Activated CD8-positive, alpha-beta T cell treated with anti-CD3 and anti-CD28 coated beads for 36 hours (primary cell): ENCODE measurements around the gene MKNK1. TPM values are rescaled to one million over a fixed set of nuclear protein-coding genes. Genes with fewer than 3 reads are reported as not detected.

Experiments
- ATAC-seq: fragments of 200-7000 bp; cut with Tn5 transposase; one replicate; pipeline ENCODE4 v1.10.0; 2021; ENCODE audit warnings: mild to moderate bottlenecking, moderate library complexity
- CTCF ChIA-PET: fragments of 350-600 bp; sonication (Branson Sonifier 250); formaldehyde crosslinking; loops from one replicate; lab custom pipeline; 2021; ENCODE audit warnings: antibody characterized with exemption; lab: Charles Lee
- POLR2A ChIA-PET: fragments of 350-600 bp; sonication (Branson Sonifier 250); formaldehyde crosslinking; loops from one replicate; lab custom pipeline; 2021; ENCODE audit warnings: antibody characterized with exemption; lab: Charles Lee
- DNase-seq: peaks from one replicate; pipeline ENCODE4 v3.0.0-alpha.2; 2020
- H3K27ac Mint-ChIP-seq: one replicate; pipeline ENCODE4 v1.8.0; 2021; ENCODE audit warnings: mild to moderate bottlenecking, mixed read lengths
- H3K27me3 Mint-ChIP-seq: one replicate; pipeline ENCODE4 v1.8.0; 2021; ENCODE audit warnings: mixed read lengths
- H3K36me3 Mint-ChIP-seq: one replicate; pipeline ENCODE4 v1.8.0; 2021; ENCODE audit warnings: low read depth, mixed read lengths
- H3K4me1 Mint-ChIP-seq: one replicate; pipeline ENCODE4 v1.8.0; 2021; ENCODE audit warnings: low read depth, mixed read lengths
- H3K4me3 Mint-ChIP-seq: one replicate; pipeline ENCODE4 v1.8.0; 2021; ENCODE audit warnings: mild to moderate bottlenecking, moderate library complexity, mixed read lengths
- H3K9me3 Mint-ChIP-seq: one replicate; pipeline ENCODE4 v1.8.0; 2021; ENCODE audit warnings: mixed read lengths
- intact Hi-C: fragments of 100-400 bp; cut with micrococcal nuclease; formaldehyde crosslinking; loops from one replicate; pipeline ENCODE4 v1.10.0; 2022
- total RNA-seq, 2 experiments: library from RNA; stranded (reverse); gene quantifications; one replicate each; pipeline ENCODE4 v1.2.3, GENCODE V29; 2021
- TF ChIP-seq, protein P1 (sequence below): fragments of 200-600 bp; IDR thresholded peaks from one replicate; pipeline ENCODE4 v1.8.0; 2022; ENCODE audit warnings: antibody characterized with exemption, mild to moderate bottlenecking

Gene MKNK1
- total RNA-seq, 2 experiments from 2014 or later = 31.1 to 35.5 TPM

DNA sequence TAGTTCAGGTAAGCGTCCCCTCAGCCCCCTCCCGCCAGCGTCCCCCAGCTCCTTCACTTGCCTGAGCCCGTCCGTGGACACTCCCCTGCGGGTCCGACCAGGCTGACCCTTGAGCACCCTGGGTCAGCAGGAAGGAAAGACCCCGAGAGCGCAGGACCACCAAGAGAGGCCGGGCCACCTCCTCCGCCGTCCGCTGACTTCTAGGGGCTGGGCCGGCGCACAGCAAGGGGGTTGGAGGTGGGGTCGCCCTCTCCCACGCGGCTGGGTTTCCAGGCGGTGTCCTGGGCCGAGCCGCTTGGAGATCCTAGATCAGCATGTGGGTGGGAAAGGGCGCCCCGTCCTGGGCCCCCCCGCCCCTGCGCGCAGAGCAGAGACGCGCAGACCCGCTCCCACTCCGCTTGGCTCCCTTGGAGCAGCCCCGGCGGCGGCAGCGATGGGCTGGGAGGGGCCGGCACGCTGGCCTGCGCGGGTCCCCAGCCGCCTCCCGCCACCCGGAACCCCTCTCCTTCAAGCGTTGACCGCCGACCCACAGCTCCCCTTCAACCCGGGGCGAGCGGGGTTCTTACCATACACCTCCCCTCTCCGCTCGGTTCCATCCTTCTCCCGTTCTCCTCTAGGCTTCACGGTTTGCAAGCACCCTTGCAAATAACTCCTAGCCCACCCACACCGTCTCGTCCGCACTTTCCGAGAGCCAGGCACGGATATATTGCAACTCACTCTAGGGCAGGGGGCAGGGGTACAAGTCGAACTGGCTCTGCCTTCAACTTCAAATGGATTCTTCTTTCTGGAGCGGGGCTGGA lies 60.1 kb downstream of the MKNK1 start:
- POLR2A ChIA-PET = no interaction called here
- H3K27ac Mint-ChIP-seq = no peak overlapping the region
- no peaks in the 10 kb centered on the region for H3K9me3 Mint-ChIP-seq
- no peak overlapping the region for H3K4me3 Mint-ChIP-seq
- peaks cover 42% of the 10 kb centered on the region for H3K27me3 Mint-ChIP-seq
- intact Hi-C loops = no loop called here
- no peaks in the 10 kb centered on the region for H3K36me3 Mint-ChIP-seq
- ATAC-seq (no peak), DNase-seq (no peak)
- peaks cover 2% of the 10 kb centered on the region for H3K4me1 Mint-ChIP-seq
- TF ChIP-seq, protein P1, sequence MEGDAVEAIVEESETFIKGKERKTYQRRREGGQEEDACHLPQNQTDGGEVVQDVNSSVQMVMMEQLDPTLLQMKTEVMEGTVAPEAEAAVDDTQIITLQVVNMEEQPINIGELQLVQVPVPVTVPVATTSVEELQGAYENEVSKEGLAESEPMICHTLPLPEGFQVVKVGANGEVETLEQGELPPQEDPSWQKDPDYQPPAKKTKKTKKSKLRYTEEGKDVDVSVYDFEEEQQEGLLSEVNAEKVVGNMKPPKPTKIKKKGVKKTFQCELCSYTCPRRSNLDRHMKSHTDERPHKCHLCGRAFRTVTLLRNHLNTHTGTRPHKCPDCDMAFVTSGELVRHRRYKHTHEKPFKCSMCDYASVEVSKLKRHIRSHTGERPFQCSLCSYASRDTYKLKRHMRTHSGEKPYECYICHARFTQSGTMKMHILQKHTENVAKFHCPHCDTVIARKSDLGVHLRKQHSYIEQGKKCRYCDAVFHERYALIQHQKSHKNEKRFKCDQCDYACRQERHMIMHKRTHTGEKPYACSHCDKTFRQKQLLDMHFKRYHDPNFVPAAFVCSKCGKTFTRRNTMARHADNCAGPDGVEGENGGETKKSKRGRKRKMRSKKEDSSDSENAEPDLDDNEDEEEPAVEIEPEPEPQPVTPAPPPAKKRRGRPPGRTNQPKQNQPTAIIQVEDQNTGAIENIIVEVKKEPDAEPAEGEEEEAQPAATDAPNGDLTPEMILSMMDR = no peak
- CTCF ChIA-PET = interaction anchor here (1.1 to 1.9 kb wide), 2 partner anchors 15 to 66 kb away, joined by 3 to 9 read pairs; no protein-coding TSS in a partner anchor

DNA sequence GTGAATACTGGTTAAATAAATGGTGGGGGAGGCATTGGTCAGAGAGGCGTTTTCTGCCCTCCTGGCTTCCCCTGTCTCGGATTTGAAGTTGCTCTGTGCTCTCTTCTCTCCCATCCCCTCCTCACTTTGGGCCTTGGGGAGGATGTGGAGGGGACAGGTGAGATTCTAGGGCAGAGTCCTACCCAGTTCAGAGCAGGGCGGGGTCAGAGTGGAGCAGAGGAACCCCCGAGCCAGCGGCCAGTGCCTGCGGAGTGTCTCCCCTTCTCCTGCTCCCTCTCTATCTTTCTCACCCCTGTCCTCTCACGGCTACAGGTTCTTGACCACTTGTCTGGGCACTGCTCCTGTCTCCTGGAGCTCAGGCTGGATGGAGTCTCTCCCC lies 60.7 kb downstream of the MKNK1 start:
- H3K4me1 Mint-ChIP-seq = peaks cover 2% of the 10 kb centered on the region
- H3K9me3 Mint-ChIP-seq = no peaks in the 10 kb centered on the region
- ChIA-PET CTCF (interaction anchor here (1.1 to 1.9 kb wide), 2 partner anchors 14 to 66 kb away, joined by 3 to 9 read pairs; no protein-coding TSS in a partner anchor), POLR2A (no interaction called here)
- DNase-seq (no peak), ATAC-seq (no peak)
- H3K4me3 Mint-ChIP-seq = no peak overlapping the region
- intact Hi-C loops = no loop called here
- no peaks in the 10 kb centered on the region for H3K36me3 Mint-ChIP-seq
- TF ChIP-seq, protein P1 = no peak
- H3K27me3 Mint-ChIP-seq = peaks cover 42% of the 10 kb centered on the region
- no peak overlapping the region for H3K27ac Mint-ChIP-seq

DNA sequence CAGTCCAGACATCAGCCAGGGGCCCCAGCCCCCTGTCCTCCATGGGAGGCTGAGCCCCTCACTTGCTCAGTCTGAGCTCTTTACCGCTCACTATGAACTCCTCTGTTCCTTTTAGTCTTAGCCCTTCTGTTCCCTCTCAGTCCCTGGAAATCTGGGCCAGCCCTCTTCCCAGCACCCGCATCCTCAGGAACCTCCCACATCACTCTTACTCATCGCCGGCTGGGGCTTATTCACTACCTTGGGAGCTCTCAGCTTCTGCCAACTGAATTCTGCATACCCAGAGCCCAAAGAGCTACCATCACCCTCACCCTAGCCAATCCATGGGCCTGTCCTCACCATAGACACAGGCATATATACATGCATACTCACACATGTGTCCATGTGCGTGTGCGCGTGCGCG lies 64.1 kb downstream of the MKNK1 start:
- Mint-ChIP-seq H3K9me3 (no peaks in the 10 kb centered on the region), H3K27me3 (peaks cover 28% of the 10 kb centered on the region), H3K36me3 (no peaks in the 10 kb centered on the region), H3K27ac (no peak overlapping the region), H3K4me3 (no peak overlapping the region), H3K4me1 (no peaks in the 10 kb centered on the region)
- intact Hi-C loops = loop anchor here (5.0 kb wide), 1 partner anchor 177 kb away; the partner anchor contains the start of gene EFCAB14
- ChIA-PET CTCF (interaction anchor here (0.9 to 3.0 kb wide), 3 partner anchors 8 to 62 kb away, joined by 3 to 14 read pairs (median 10); no protein-coding TSS in a partner anchor), POLR2A (interaction anchor here (0.8 kb wide), 1 partner anchor 58 kb away, joined by 3 read pairs; no protein-coding TSS in a partner anchor)
- TF ChIP-seq, protein P1 = no peak
- no peak for ATAC-seq
- no peak for DNase-seq

DNA sequence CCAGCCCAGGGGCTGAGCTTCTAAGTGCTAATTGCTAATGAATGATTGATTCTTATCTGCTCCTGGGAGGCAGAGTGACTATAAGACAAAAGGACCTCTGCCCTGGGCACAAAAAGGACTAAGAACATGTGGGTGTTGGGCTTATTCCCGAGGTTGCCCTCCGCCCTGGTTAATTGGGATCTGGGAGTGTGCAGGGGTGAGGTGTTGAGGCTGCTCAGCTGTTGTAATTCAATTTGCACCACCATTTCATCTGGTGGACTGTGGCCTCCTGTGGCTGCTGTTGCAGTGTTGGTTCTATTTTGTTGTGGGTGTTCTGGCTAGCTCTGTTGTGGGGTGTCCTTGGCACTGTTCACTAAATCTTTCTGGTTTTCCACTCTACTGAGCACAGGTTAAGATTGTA lies 65.9 kb downstream of the MKNK1 start:
- ATAC-seq (no peak), DNase-seq (no peak)
- Mint-ChIP-seq H3K4me3 (no peak overlapping the region), H3K4me1 (peaks cover 3% of the 10 kb centered on the region), H3K27me3 (peaks cover 18% of the 10 kb centered on the region), H3K9me3 (no peaks in the 10 kb centered on the region), H3K27ac (no peak overlapping the region), H3K36me3 (no peaks in the 10 kb centered on the region)
- CTCF ChIA-PET = interaction anchor here (1.2 to 3.0 kb wide), 5 partner anchors 9 to 187 kb away, joined by 3 to 14 read pairs (median 4); no protein-coding TSS in a partner anchor
- intact Hi-C loops = loop anchor here (5.0 kb wide), 1 partner anchor 179 kb away; the partner anchor contains the start of gene EFCAB14
- TF ChIP-seq, protein P1 = no peak
- POLR2A ChIA-PET = interaction anchor here (1.8 kb wide), 1 partner anchor 58 kb away, joined by 3 read pairs; no protein-coding TSS in a partner anchor

DNA sequence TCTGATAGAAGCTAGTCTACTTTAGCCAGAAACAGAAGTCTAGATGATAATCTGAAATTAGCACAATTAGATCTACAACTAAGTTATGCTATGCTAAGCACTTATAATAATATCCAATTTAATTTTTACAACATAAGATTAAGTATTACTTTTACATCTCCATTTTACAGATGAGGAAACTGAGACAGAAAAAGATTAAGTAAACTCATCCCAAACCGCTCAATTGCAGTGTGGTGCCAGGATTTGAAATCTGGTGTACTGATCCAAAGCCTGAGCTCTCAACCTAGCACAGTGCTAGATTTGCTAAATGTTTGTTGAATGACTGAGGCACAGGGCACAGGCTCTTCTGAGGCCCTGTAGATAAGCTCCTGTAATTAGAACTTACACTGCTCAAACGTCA lies 66.4 kb downstream of the MKNK1 start:
- ATAC-seq (no peak), DNase-seq (no peak)
- H3K4me1 Mint-ChIP-seq = peaks cover 3% of the 10 kb centered on the region
- TF ChIP-seq, protein P1 = no peak
- H3K27me3 Mint-ChIP-seq = peaks cover 16% of the 10 kb centered on the region
- intact Hi-C loops = loop anchor here (5.0 kb wide), 1 partner anchor 180 kb away; the partner anchor contains the start of gene EFCAB14
- no peaks in the 10 kb centered on the region for H3K36me3 Mint-ChIP-seq
- CTCF ChIA-PET = interaction anchor here (1.2 to 3.0 kb wide), 5 partner anchors 8 to 187 kb away, joined by 3 to 14 read pairs (median 4); no protein-coding TSS in a partner anchor
- H3K4me3 Mint-ChIP-seq = no peak overlapping the region
- POLR2A ChIA-PET = interaction anchor here (1.8 kb wide), 1 partner anchor 58 kb away, joined by 3 read pairs; no protein-coding TSS in a partner anchor
- no peak overlapping the region for H3K27ac Mint-ChIP-seq
- no peaks in the 10 kb centered on the region for H3K9me3 Mint-ChIP-seq
